ENCODE results near the gene CACNA1H. TPM values are rescaled to one million over a fixed set of nuclear protein-coding genes. Genes with fewer than 3 reads are reported as not detected.

Gene CACNA1H
- total RNA-seq, 4 donors from 2014 or later, result 133 to 330 (median 173) TPM

GRCh38 chr16:1143761-1144450 lies 9.0 kb upstream of the CACNA1H start:
- no peaks in the 10 kb centered on the region for H3K36me3 ChIP-seq
- TF ChIP-seq POLR2AphosphoS5 (IDR thresholded peaks at IDR 0.05), result no peak
- TF ChIP-seq EP300 (IDR thresholded peaks at IDR 0.05), result no peak
- TF ChIP-seq CTCF (IDR thresholded peaks at IDR 0.05), result no peak
- TF ChIP-seq POLR2A (IDR thresholded peaks at IDR 0.05), result no peak
- 64 to 70% methylated on average over 2 to 8 of the region's 23 CpGs for WGBS, 2 donors (ENCODE audit: low coverage in 1 of 2)
- no peak for ATAC-seq
- H3K27ac ChIP-seq, result no peak overlapping the region
- no peak overlapping the region for H3K4me3 ChIP-seq
- peaks cover 17% of the 10 kb centered on the region for H3K27me3 ChIP-seq
- H3K9me3 ChIP-seq, result no peaks in the 10 kb centered on the region
- H3K4me1 ChIP-seq, result no peaks in the 10 kb centered on the region

GRCh38 chr16:1144476-1145382 lies 8.2 kb upstream of the CACNA1H start:
- no peak for TF ChIP-seq POLR2AphosphoS5 (IDR thresholded peaks at IDR 0.05)
- no peak for TF ChIP-seq CTCF (IDR thresholded peaks at IDR 0.05)
- no peak for TF ChIP-seq EP300 (IDR thresholded peaks at IDR 0.05)
- no peak for TF ChIP-seq POLR2A (IDR thresholded peaks at IDR 0.05)
- no peak for ATAC-seq
- H3K4me3 ChIP-seq, result no peak overlapping the region
- no peaks in the 10 kb centered on the region for H3K9me3 ChIP-seq
- H3K27me3 ChIP-seq, result peaks cover 17% of the 10 kb centered on the region
- H3K4me1 ChIP-seq, result no peaks in the 10 kb centered on the region
- no peak overlapping the region for H3K27ac ChIP-seq
- H3K36me3 ChIP-seq, result no peaks in the 10 kb centered on the region
- WGBS, 2 donors (ENCODE audit: low coverage in 1 of 2), result 60% methylated on average over 7 of the region's 46 CpGs; no CpG with 5 or more reads in 1 of the 2 donors

- no CpG with 5 or more reads among the region's 30 CpGs for WGBS, 2 donors (ENCODE audit: low coverage in 1 of 2)
- Histone ChIP-seq H3K4me1 (no peaks in the 10 kb centered on the region), H3K27ac (no peak overlapping the region), H3K36me3 (no peaks in the 10 kb centered on the region), H3K9me3 (no peaks in the 10 kb centered on the region), H3K4me3 (no peak overlapping the region), H3K27me3 (peaks cover 15% of the 10 kb centered on the region)
- no peak for ATAC-seq
- TF ChIP-seq POLR2AphosphoS5 (IDR thresholded peaks at IDR 0.05) (no peak), POLR2A (IDR thresholded peaks at IDR 0.05) (no peak), EP300 (IDR thresholded peaks at IDR 0.05) (no peak), CTCF (IDR thresholded peaks at IDR 0.05) (no peak)
Measured at GRCh38 chr16:1145383-1146100, 7.4 kb upstream of the CACNA1H start.

GRCh38 chr16:1146409-1146808 lies 6.5 kb upstream of the CACNA1H start:
- ATAC-seq, result no peak
- Histone ChIP-seq H3K36me3 (no peaks in the 10 kb centered on the region), H3K4me3 (no peak overlapping the region), H3K27ac (no peak overlapping the region), H3K27me3 (peaks cover 6% of the 10 kb centered on the region), H3K4me1 (peaks cover 0 to 7% (median 0%) of the 10 kb centered on the region in 3 donors), H3K9me3 (no peaks in the 10 kb centered on the region)
- TF ChIP-seq POLR2AphosphoS5 (IDR thresholded peaks at IDR 0.05) (no peak), CTCF (IDR thresholded peaks at IDR 0.05) (no peak), POLR2A (IDR thresholded peaks at IDR 0.05) (no peak), EP300 (IDR thresholded peaks at IDR 0.05) (no peak)
- 89 to 100% methylated on average over 3 to 10 of the region's 16 CpGs for WGBS, 2 donors (ENCODE audit: low coverage in 1 of 2)
